Lower leg skin (tissue), 4 donors: ENCODE results near the gene SCAF8. TPM values are rescaled to one million over a fixed set of nuclear protein-coding genes. Genes with fewer than 3 reads are reported as not detected.
"Not testable (repeated sequence)": the region's sequence is repeated elsewhere in the genome, so short reads cannot be mapped to it uniquely, and the experiment has no call there.

Experiments used
- DNase-seq, 2 donors: peaks; one replicate each; pipeline ENCODE4 v3.0.0-alpha.2; 2019; ENCODE audit warnings: low spot score in 2 of 2
- H3K4me3 ChIP-seq: fragments of 200-600 bp; sonication (generic); 2 replicates; pipeline ENCODE4 v1.5.1; 2017; ENCODE audit warnings: mild to moderate bottlenecking, low read depth; ENCODE audit not compliant: poor library complexity, severe bottlenecking
- POLR2A ChIP-seq, 2 donors: fragments of 450-650 bp; IDR thresholded peaks; one replicate each; pipeline ENCODE4 v1.6.1; 2016 to 2017; ENCODE audit warnings: antibody characterized with exemption in 2 of 2, mild to moderate bottlenecking in 1 of 2, moderate library complexity in 1 of 2
- WGBS, 2 donors: methylation state at CpG; one replicate each; pipeline ENCODE4 v1.1.5; 2018; 5-methylcytosine and 5-hydroxymethylcytosine counted together
- intact Hi-C: fragments of 100-400 bp; cut with DNase I; formaldehyde crosslinking; loops from one replicate; pipeline ENCODE4 v1.15.0; 2023; ENCODE audit warnings: low total_unique reads
- total RNA-seq, 4 donors: library from RNA; depleted of rRNA; stranded (reverse); fragments of >200 nt; gene quantifications; one replicate each; pipeline ENCODE4 v1.1.0, GENCODE V29; 2016
- TF ChIP-seq, protein P1 (sequence below), 3 donors: fragments of 450-650 bp; IDR thresholded peaks; one replicate each; pipeline ENCODE4 v1.5.1; 2016; ENCODE audit warnings: antibody characterized with exemption in 3 of 3, mild to moderate bottlenecking in 3 of 3, moderate library complexity in 2 of 3

The SCAF8 gene
- total RNA-seq, 4 donors from 2014 or later, result 31.4 to 45.3 (median 41.3) TPM

DNA sequence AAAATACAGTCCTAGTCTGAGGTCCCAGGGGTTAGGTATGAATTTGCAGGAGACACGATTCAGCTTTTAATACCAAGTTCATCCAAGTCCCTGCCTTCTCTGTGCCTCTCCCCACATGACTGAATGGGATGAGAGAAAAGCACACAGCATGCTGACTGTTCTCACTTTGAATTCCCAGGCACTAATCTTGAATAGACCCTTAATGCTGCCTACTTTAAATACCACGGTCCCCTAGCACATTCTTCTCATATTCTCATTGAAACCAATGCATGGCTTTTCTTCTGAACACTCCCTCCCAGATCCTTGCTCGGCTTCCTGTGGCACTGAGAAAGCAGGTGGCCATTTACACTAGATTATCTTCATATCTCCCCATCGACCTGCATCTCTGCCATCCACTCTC is 30.1 kb upstream of the SCAF8 start:
- no peak overlapping the region for H3K4me3 ChIP-seq
- no peak for DNase-seq
- intact Hi-C loops, result no loop called here
- WGBS, 2 donors, result 71 to 78% methylated on average over 4 of the region's 4 CpGs
- TF ChIP-seq, protein P1, sequence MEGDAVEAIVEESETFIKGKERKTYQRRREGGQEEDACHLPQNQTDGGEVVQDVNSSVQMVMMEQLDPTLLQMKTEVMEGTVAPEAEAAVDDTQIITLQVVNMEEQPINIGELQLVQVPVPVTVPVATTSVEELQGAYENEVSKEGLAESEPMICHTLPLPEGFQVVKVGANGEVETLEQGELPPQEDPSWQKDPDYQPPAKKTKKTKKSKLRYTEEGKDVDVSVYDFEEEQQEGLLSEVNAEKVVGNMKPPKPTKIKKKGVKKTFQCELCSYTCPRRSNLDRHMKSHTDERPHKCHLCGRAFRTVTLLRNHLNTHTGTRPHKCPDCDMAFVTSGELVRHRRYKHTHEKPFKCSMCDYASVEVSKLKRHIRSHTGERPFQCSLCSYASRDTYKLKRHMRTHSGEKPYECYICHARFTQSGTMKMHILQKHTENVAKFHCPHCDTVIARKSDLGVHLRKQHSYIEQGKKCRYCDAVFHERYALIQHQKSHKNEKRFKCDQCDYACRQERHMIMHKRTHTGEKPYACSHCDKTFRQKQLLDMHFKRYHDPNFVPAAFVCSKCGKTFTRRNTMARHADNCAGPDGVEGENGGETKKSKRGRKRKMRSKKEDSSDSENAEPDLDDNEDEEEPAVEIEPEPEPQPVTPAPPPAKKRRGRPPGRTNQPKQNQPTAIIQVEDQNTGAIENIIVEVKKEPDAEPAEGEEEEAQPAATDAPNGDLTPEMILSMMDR (IDR thresholded peaks at IDR 0.05), result no peak
- TF ChIP-seq POLR2A (IDR thresholded peaks at IDR 0.05), result no peak

DNA sequence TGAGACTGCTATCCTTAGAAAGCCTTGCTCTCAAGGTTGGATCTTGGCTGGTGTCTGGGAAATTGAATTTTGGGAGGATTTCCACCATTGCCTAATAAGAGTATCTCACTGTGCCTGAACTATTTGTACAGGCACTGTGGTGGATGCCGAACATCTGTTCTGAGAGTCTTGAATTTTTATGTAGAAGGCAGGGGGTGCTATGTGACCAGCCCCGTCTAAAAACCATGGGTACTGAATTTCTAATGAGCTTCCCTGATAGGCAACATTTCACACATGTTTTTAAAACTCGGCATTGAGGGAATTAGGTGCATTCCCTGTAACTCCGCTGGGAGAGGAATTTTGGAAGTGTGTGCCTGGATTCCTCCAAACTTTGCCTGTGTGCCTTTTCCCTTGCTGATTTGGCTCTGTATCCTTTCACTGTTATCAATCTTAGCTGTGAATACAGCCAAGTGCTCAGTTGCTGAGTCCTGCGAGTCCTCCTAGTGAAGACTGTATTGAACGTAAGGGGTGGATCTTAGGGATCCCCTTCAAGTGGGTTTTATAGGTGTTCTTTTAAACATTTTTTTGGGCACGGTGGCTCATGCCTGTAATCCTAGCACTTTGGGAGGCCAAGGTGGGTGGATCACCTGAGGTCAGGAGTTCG is 27.6 kb upstream of the SCAF8 start:
- WGBS, 2 donors, result 66 to 74% methylated on average over 8 of the region's 8 CpGs
- H3K4me3 ChIP-seq, result no peak overlapping the region
- DNase-seq, result no peak
- intact Hi-C loops, result no loop called here
- no peak for TF ChIP-seq POLR2A (IDR thresholded peaks at IDR 0.05)
- TF ChIP-seq, protein P1 (IDR thresholded peaks at IDR 0.05), result no peak

DNA sequence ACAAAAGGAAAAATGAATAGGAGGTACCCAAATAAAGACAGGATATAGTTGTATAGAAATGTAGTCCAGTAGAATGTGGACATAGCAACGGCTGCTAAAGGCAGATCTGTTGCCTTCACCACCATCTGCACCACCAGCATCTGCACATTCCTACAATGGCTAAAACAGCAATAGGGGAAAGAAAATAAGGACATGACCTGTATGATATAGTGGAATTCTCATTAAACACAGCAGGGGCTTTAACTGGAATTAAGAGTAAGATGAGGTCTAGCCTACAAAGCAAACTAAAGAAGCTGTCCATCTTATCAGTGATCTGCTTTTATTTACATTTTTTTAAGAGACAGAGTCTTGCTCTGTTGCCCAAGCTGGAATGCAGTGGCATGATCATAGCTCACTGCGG is 26.8 kb upstream of the SCAF8 start:
- DNase-seq, result no peak
- H3K4me3 ChIP-seq, result no peak overlapping the region
- TF ChIP-seq, protein P1 (IDR thresholded peaks at IDR 0.05), result no peak
- no peak for TF ChIP-seq POLR2A (IDR thresholded peaks at IDR 0.05)
- 90 to 91% methylated on average over 2 of the region's 2 CpGs for WGBS, 2 donors
- intact Hi-C loops, result no loop called here

DNA sequence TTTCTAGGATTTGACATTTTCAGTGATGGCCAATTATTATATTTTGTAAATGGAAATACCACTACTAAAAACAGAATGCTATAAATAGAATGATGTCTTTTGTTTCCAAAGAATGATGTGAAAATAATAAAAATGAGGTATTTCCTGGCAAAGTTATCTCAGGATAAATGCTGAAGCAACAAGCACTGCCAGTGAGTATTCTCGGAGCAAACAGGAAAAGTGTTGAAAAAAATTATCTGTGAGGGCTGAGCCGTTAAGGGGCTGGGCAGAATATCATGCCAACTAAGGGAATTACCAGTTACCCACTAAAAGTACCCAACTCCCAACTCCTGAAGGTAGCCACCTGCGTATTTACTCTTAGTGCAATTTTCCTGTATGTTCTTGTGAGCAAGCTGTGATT is 23.6 kb upstream of the SCAF8 start:
- WGBS, 2 donors, result 32 to 47% methylated on average over 3 of the region's 3 CpGs
- intact Hi-C loops, result no loop called here
- TF ChIP-seq POLR2A (IDR thresholded peaks at IDR 0.05), result no peak
- TF ChIP-seq, protein P1 (IDR thresholded peaks at IDR 0.05), result no peak
- H3K4me3 ChIP-seq, result no peak overlapping the region
- no peak for DNase-seq

DNA sequence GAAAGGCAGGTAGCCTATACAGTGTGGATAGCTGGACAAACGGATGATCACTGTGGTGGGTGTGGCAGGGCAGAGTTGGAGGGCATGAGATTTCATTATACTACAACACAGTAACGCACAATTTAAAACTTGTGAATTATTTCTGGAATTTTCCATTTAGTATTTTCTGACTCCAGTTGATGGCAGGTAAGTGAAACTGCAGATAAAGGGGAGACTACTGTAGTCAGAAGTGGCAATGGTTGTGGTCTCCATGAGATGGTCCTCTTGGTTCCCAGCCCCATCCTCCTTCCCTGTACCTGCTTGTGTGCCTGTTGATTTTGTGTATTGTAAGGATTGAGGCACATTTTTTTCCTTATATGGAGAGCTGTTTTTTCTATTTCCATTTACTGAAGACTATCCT is 22.5 kb upstream of the SCAF8 start:
- TF ChIP-seq, protein P1 (IDR thresholded peaks at IDR 0.05), result no peak
- no peak for TF ChIP-seq POLR2A (IDR thresholded peaks at IDR 0.05)

DNA sequence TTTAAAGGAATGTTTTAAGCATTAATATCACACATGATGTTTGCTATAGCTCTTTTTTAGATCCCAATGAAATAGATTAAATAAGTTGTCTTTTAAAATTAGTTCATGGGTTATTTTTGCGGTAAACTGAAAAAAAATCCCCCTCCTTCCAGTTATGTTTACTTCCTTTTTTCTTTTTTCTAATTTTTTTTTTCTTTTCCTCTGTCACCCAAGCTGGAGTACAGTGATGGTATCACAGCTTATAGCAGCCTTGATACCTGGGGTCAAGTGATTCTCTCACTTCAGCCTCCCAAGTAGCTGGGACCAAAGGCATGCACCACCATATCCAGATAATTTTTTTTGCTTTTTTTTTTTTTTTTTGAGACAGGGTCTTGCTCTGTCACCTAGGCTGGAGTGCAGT is 17.8 kb upstream of the SCAF8 start:
- no peak for TF ChIP-seq POLR2A (IDR thresholded peaks at IDR 0.05)
- TF ChIP-seq, protein P1 (IDR thresholded peaks at IDR 0.05), result no peak
- intact Hi-C loops, result no loop called here
- H3K4me3 ChIP-seq, result no peak overlapping the region
- DNase-seq, result no peak
- WGBS, 2 donors, result 87 to 96% methylated on average over 1 of the region's 1 CpG

More for the DNA sequence above, 22.5 kb upstream of the SCAF8 start:
- H3K4me3 ChIP-seq, result no peak overlapping the region
- intact Hi-C loops, result no loop called here
- 76 to 85% methylated on average over 2 of the region's 2 CpGs for WGBS, 2 donors
- DNase-seq, result no peak

DNA sequence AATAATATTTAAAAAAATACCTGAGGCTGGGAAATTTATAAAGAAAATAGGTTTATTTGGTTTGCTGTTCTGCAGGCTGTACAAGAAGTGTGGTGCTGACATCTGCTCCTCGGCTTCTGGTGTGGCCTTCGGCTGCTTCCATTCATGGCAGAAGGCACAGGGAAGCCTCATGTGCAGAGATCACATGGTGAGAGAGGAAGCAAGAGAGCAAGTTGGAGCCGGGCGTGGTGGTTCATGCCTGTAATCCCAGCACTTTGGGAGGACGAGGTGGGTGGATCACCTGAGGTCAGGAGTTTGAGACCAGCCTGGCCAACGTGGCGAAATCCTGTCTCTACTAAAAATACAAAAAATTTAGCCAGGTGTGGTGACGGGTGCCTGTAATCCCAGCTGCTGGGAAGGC is 16.9 kb upstream of the SCAF8 start:
- DNase-seq, H3K4me3 ChIP-seq, intact Hi-C loops: not testable (repeated sequence)
- WGBS, 2 donors, result 70 to 79% methylated on average over 8 of the region's 8 CpGs
